ENCODE results near the gene APOBR.
"Not testable (repeated sequence)": the region's sequence is repeated elsewhere in the genome, so short reads cannot be mapped to it uniquely, and the experiment has no call there.

The APOBR gene

DNA sequence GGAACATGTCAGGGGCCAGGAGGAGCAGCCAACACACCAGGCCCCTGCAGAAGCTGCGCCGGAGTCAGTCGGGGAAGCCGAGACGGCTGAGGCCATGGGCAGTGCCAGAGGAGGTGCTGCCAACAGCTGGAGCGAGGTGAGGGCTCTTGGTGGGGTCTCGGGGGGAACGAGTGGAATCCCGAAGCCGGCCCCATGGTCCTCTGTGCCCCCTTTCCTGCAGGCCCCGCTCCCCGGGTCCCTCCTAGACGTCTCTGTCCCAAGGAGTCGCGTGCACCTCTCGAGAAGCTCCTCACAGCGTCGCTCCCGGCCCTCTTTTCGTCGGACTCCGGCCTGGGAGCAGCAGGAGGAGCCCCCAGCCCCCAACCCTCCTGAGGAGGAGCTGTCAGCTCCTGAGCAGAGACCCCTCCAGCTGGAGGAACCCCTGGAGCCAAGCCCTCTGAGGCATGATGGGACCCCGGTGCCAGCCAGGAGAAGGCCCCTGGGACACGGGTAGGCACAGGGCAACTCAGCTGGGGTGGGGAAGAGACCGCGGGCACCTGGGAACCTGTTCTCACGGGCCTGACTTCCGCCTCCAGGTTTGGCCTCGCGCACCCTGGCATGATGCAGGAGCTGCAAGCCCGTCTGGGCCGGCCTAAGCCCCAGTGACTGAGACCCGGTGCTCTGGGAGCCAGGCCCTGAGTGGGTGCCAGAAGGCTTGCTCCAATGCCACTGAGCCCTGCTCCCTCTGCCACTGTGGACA, 3.6 kb downstream of the APOBR start:
- no peak for DNase-seq (ENCODE audit: low read depth)

GRCh38 chr16:28498666-28499381, 4.4 kb downstream of the APOBR start:
- no peak for DNase-seq (ENCODE audit: low read depth)

DNA sequence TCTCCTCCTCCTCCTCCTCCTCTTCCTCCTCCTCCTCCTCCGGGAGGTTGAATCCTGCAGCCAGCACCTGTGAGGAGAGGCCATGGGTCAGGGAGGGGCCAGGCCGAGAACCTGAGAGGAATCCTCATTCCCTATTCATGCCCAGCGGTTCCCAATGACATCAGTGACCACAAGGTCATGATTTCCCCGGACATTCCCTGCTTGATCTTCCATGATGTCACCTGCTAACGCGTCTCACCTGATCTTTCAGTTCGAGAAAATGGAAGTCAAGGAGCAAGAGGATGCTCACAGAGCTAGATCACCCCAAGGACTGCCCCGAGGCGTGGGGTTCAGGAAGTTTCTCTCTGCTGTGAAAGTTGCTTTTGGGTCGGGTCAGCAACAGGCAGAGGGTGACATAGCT, 5.4 kb downstream of the APOBR start:
- no peak for DNase-seq (ENCODE audit: low read depth)

DNA sequence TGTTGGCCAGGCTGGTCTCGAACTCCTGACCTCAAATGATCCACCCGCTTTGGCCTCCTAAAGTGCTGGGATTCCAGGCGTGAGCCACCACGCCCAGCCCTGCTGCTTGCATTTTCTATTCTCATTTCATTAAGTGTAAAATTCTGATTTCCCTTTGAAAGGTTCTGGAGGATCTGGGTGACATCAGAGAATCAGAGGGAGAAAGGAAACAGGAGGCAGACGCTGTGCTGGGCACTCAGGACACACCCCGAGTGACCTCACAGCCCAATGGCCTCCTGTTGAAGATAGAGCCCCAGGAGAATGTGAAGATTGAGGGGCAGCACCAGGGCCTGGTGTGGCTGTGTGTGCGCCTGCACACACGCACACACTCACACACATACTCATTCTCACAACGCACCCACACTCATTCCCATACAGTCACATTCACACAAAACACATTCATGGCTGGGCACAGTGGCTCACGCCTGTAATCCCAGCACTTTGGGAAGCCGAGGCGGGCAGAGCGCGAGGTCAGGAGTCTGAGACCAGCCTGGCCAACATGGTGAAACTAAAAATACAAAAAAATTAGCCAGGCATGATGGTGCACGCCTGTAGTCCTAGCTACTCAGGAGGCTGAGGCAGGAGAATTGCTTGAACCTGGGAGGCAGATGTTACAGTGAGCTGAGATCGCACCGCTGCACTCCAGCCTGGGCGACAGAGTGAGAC, 6.2 kb downstream of the APOBR start:
- not testable (repeated sequence) for DNase-seq (ENCODE audit: low read depth)

DNA sequence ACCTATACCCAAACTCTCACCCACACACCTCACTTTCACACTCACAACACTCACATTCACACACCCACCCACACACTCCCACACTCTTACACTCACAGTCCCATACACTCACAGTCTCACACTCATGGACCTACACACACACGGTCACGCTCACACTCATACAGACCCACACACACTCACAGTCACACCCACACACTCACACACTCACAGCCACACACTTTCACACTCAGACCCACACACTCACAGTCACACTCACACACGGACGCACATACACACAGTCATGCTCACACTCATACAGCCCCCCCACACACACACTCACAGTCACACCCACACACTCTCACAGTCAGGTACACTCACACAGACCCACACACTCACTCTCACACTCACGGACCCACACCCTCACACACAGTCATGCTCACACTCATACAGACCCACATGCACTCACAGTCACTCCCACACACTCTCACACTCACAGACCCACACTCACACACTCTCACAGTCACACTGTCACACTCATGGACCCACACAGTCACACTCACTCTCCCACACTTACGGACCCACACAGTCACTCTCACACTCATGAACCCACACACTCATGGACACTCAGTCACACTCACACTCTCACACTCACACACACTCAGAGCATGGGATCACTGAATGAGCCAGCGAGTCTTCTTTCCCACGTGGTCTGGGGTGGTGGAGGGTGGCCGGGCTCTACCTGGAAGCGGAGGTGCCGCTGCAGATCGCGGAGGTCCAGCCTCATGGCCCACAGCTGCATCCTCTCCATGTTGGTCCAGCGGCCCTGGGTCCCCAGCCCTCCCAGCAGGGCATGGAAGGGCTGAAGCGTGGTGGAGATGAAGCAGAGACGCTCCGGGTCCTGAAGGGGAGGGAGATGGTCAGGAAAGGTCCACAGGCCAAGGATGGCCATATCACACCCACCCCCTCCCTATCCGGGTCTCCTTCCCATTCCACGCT, 7.1 kb downstream of the APOBR start:
- DNase-seq (ENCODE audit: low read depth) = no peak

GRCh38 chr16:28502290-28502689, 7.8 kb downstream of the APOBR start:
- DNase-seq (ENCODE audit: low read depth) = no peak

- no peak for DNase-seq (ENCODE audit: low read depth)
Observed at GRCh38 chr16:28503470-28504259, 9.2 kb downstream of the APOBR start.

DNA sequence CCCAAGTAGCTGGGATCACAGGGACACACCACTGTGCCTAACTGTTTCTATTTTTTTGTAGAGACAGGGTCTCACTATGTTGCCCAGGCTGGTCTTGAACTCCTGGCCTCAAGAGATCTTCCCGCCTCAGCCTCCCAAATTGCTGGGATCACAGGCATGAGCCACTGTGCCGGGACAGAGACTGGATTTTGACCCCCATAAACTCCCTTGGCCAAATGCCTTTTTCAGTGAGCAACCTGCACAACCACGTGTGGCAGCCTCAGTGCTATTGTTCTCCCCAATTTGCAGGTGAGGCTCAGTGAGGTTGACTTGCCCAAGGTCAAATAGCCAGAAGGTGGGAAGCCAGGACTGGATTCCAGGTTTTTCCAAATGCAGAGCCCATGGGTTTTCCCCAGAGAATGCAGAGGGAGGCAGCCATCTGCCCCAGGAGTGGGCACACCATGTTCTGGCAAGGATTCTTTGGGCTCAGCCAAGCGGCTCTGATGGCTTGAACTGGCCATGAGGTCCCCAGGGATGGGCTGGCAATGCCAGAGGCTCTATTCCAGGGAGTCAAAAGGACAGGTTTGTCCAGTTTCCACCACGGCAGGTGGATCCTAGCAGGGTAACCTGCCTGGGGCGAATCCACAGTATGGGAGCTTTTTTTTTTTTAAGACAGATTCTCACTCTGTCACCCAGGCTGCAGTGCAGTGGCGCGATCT, 10.4 kb downstream of the APOBR start:
- no peak for DNase-seq (ENCODE audit: low read depth)

- DNase-seq (ENCODE audit: low read depth) = no peak
Observed at GRCh38 chr16:28505489-28506137, 11.2 kb downstream of the APOBR start.

DNA sequence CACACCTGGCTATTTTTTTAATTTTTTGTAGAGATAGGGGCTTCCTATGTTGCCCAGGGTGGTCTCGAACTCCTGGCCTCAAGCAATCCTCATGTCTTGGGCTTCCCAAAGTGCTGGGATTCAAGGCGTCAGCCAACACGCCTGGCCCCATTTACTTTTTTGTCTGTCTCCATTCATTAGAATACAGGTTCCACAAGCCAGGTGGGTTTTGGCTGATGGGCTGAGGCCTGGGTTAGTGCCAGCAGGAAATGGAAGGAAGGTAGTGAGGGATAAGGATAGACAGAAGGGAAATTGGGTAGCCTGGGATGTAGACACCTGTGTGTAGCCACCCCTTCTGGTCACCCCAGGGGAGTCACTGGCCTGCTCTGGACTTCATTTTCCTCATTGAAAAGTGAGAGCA, 16.6 kb downstream of the APOBR start:
- no peak for DNase-seq (ENCODE audit: low read depth)

- no peak for DNase-seq (ENCODE audit: low read depth)
Observed at GRCh38 chr16:28511801-28512789, 17.7 kb downstream of the APOBR start.

DNA sequence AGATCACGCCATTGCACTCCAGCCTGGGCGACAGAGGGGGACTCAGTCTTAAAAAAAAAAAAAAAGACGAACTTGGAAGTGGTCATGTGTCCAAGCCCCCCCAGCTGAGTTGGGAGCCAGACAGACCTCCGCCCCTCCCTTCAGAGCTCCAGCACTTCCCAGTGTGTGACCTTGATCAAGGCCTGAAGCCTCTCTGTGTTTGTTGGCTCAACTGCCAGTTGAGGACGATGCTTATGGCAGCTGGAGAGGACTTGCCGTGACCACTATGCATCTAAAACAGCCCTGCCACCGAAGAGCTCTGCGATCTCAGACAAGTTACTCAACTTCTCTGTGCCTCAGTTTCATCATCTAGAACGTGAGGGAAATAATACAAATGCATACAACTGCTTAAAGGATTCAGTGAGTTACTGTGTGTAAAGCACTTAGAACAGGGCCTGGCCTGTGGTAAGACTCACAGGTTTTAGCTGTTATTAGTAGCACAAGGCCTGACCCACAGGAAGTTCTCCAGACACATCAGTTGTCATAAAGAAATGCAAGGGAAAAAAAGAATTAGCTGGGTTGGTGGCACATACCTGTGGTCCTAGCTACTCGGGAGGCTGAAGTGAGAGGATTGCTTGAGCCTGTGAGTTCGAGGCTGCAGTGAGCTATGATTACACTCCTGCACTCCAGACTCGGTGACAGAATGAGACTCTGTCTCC, 19.2 kb downstream of the APOBR start:
- DNase-seq (ENCODE audit: low read depth) = no peak

- no peak for DNase-seq (ENCODE audit: low read depth)
Observed at GRCh38 chr16:28514246-28514645, 19.8 kb downstream of the APOBR start.

DNA sequence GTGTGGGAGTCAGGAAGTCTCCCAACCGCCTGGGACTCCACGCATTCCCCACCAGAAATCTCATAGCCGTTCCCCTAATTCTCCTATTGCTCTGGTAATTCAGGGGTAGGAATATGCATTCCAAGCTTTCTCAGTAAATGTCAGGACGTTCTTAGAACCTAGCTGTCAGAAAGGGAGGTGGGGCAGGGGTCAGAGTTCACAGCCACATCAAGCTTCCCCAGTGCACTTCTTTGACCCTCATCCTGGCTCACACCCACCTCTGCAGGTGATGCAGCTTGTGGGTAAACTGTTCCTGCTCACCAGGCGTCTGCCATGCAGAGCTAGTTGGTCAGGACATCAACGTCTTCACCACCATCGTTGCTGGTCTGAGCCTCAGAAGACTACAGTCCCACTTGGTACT, 26.2 kb downstream of the APOBR start:
- no peak for DNase-seq (ENCODE audit: low read depth)

DNA sequence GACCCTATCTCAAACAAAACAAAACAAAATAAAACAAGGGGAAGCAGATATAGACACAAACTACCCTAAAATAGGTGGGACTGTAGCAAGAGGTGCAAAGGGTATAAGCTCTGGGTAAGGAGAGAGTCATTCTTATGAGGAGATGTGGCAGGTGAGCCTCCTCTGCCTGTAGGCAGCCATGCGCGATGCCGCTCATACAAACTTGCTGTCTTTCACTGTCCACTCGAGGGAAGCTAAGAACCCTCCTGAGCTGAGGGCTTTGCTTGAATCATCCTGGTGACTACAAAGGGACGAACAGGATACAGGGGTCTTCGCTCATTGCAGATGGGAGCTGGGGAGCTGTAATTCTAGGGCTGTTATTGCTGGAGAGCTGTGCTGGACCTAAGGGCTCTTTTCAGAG, 27.0 kb downstream of the APOBR start:
- DNase-seq (ENCODE audit: low read depth) = no peak

GRCh38 chr16:28522792-28523191, 28.3 kb downstream of the APOBR start:
- DNase-seq (ENCODE audit: low read depth) = no peak

DNA sequence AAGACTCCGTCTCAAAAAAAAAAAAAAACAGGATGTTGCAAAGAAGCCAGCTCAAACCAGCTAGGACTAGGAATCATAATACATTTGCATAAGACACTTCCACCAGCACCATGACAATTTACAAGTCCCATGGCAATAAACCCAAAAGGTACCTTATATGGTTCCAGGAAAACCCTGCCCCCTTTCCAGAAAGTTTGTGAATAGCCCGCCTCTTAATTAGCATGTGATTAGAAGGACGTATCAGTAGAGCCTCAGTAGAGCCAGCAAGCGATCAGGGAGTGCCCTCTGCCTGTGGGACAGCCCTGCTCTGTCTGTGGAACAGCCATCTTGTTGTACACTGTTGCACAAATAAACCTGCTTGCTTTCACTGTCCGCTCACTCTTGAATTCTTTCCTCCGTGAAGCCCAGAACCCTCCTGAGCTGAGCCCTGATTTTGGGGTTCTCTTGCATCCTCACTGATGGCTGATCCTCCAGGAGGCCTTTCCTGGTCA, 30.3 kb downstream of the APOBR start:
- no peak for DNase-seq (ENCODE audit: low read depth)

All from HS-27A (cell line).